WTC11 (cell line): ENCODE measurements around the gene ACYP1. TPM values are rescaled to one million over a fixed set of nuclear protein-coding genes. Genes with fewer than 3 reads are reported as not detected.

Experiments used
- ATAC-seq: fragments of 200-7000 bp; cut with Tn5 transposase; 2 replicates; pipeline ENCODE4 v1.10.0; 2021; ENCODE audit warnings: mild to moderate bottlenecking, moderate library complexity
- CTCF ChIA-PET: fragments of 300-600 bp; sonication (Branson Sonifier 250); formaldehyde crosslinking; loops from one replicate; lab custom pipeline; 2021; ENCODE audit warnings: antibody characterized with exemption; lab: Charles Lee
- POLR2A ChIA-PET: fragments of 350-600 bp; sonication (Branson Sonifier 250); formaldehyde crosslinking; loops from one replicate; lab custom pipeline; 2021; ENCODE audit warnings: antibody characterized with exemption; lab: Charles Lee
- DNase-seq: peaks from one replicate; pipeline ENCODE4 v3.0.0; 2021; ENCODE audit warnings: low spot score
- H3K27ac Mint-ChIP-seq: 2 replicates; pipeline ENCODE4 v1.8.0; 2021; ENCODE audit warnings: mixed read lengths
- H3K27me3 Mint-ChIP-seq: 2 replicates; pipeline ENCODE4 v1.8.0; 2021; ENCODE audit warnings: low read depth, mild to moderate bottlenecking, moderate library complexity, mixed read lengths
- H3K36me3 Mint-ChIP-seq: 2 replicates; pipeline ENCODE4 v1.8.0; 2021; ENCODE audit warnings: mixed read lengths
- H3K4me1 Mint-ChIP-seq: 2 replicates; pipeline ENCODE4 v1.8.0; 2022; ENCODE audit warnings: mixed read lengths
- H3K4me3 Mint-ChIP-seq: 2 replicates; pipeline ENCODE4 v1.8.0; 2021; ENCODE audit warnings: mild to moderate bottlenecking, moderate library complexity, mixed read lengths
- H3K9me3 Mint-ChIP-seq: 2 replicates; pipeline ENCODE4 v1.8.0; 2021; ENCODE audit warnings: mixed read lengths
- MXD4 ChIP-seq: fragments of 250-450 bp; sonication (Bioruptor Pico); IDR thresholded peaks from 2 replicates; pipeline ENCODE4 v1.8.0; 2021; ENCODE audit warnings: mild to moderate bottlenecking, moderate library complexity, borderline replicate concordance
- NR1H2 ChIP-seq: sonication (generic); formaldehyde crosslinking; IDR thresholded peaks from 2 replicates; pipeline ENCODE4 v1.9.0; 2021; ENCODE audit warnings: mild to moderate bottlenecking, moderate library complexity, missing genetic modification reagents
- NR2C2 ChIP-seq: sonication (generic); formaldehyde crosslinking; IDR thresholded peaks from 2 replicates; pipeline ENCODE4 v1.8.0; 2022; ENCODE audit warnings: mild to moderate bottlenecking, missing genetic modification reagents
- ZNF219 ChIP-seq: sonication (generic); formaldehyde crosslinking; IDR thresholded peaks from 2 replicates; pipeline ENCODE4 v1.8.0; 2023; ENCODE audit warnings: missing genetic modification reagents, mild to moderate bottlenecking, borderline replicate concordance
- ZNF232 ChIP-seq: sonication (generic); formaldehyde crosslinking; IDR thresholded peaks from 2 replicates; pipeline ENCODE4 v1.8.0; 2022; ENCODE audit warnings: mild to moderate bottlenecking, missing genetic modification reagents
- ZNF396 ChIP-seq: fragments of 250-450 bp; sonication (Bioruptor Pico); IDR thresholded peaks from 2 replicates; pipeline ENCODE4 v1.8.0; 2021; ENCODE audit warnings: mild to moderate bottlenecking, moderate library complexity, borderline replicate concordance
- ZNF416 ChIP-seq: fragments of 250-450 bp; sonication (Bioruptor Pico); IDR thresholded peaks from 2 replicates; pipeline ENCODE4 v1.9.0; 2021; ENCODE audit warnings: mild to moderate bottlenecking, inconsistent platforms
- total RNA-seq: library from RNA; stranded (reverse); gene quantifications from 3 replicates; pipeline ENCODE4 v1.2.3, GENCODE V29; 2021
- TF ChIP-seq, protein P1 (sequence below): fragments of 250-450 bp; sonication (Bioruptor Pico); IDR thresholded peaks from 2 replicates; pipeline ENCODE4 v1.9.0; 2021; ENCODE audit warnings: mild to moderate bottlenecking, borderline replicate concordance
- TF ChIP-seq, protein P2 (sequence below): sonication (generic); formaldehyde crosslinking; IDR thresholded peaks from 2 replicates; pipeline ENCODE4 v1.8.0; 2022; ENCODE audit warnings: mild to moderate bottlenecking, missing genetic modification reagents
- TF ChIP-seq, protein P3 (sequence below): fragments of 250-450 bp; sonication (Bioruptor Pico); IDR thresholded peaks from 2 replicates; pipeline ENCODE4 v1.9.0; 2021; ENCODE audit warnings: moderate library complexity, mild to moderate bottlenecking, inconsistent platforms, borderline replicate concordance
- TF ChIP-seq, protein P4 (sequence below): sonication (generic); formaldehyde crosslinking; IDR thresholded peaks from 2 replicates; pipeline ENCODE4 v1.8.1; 2023; ENCODE audit warnings: mild to moderate bottlenecking, missing genetic modification reagents, moderate library complexity
- TF ChIP-seq, protein P5 (sequence below): fragments of 200-600 bp; IDR thresholded peaks from 2 replicates; pipeline ENCODE4 v1.8.0; 2022; ENCODE audit warnings: antibody characterized with exemption
- TF ChIP-seq, protein P6 (sequence below): sonication (generic); formaldehyde crosslinking; IDR thresholded peaks from 2 replicates; pipeline ENCODE4 v1.8.1; 2022; ENCODE audit warnings: low read depth, missing genetic modification reagents, borderline replicate concordance
- TF ChIP-seq, protein P7 (sequence below): sonication (generic); formaldehyde crosslinking; IDR thresholded peaks from 2 replicates; pipeline ENCODE4 v1.8.0; 2022; ENCODE audit warnings: mild to moderate bottlenecking, missing genetic modification reagents
- TF ChIP-seq, protein P8 (sequence below): sonication (generic); formaldehyde crosslinking; IDR thresholded peaks from 2 replicates; pipeline ENCODE4 v1.8.1; 2023; ENCODE audit warnings: mild to moderate bottlenecking, moderate library complexity, missing genetic modification reagents

The ACYP1 gene
- total RNA-seq, 1 experiment from 2014 or later, result 26.6 TPM

DNA sequence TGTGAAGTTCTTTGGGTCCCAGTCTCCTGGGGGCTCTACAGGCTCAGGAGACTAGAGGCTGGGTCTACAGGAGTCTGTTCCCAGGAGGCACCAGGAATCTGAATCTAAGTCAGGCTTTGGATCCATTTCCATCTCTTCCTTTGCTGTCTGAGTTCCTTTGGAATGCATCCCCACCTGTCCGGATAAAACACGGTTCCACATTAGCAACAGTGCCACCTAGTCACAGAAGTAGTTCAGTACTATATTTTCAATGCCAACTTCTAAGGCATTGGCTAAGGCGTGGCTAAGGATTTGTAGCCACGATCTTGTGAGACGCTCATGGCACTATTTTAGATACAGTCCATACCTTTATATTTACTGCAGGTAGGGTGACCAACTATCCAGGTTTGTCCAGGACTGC, 20.7 kb upstream of the ACYP1 start (continued):
- TF ChIP-seq, protein P1, sequence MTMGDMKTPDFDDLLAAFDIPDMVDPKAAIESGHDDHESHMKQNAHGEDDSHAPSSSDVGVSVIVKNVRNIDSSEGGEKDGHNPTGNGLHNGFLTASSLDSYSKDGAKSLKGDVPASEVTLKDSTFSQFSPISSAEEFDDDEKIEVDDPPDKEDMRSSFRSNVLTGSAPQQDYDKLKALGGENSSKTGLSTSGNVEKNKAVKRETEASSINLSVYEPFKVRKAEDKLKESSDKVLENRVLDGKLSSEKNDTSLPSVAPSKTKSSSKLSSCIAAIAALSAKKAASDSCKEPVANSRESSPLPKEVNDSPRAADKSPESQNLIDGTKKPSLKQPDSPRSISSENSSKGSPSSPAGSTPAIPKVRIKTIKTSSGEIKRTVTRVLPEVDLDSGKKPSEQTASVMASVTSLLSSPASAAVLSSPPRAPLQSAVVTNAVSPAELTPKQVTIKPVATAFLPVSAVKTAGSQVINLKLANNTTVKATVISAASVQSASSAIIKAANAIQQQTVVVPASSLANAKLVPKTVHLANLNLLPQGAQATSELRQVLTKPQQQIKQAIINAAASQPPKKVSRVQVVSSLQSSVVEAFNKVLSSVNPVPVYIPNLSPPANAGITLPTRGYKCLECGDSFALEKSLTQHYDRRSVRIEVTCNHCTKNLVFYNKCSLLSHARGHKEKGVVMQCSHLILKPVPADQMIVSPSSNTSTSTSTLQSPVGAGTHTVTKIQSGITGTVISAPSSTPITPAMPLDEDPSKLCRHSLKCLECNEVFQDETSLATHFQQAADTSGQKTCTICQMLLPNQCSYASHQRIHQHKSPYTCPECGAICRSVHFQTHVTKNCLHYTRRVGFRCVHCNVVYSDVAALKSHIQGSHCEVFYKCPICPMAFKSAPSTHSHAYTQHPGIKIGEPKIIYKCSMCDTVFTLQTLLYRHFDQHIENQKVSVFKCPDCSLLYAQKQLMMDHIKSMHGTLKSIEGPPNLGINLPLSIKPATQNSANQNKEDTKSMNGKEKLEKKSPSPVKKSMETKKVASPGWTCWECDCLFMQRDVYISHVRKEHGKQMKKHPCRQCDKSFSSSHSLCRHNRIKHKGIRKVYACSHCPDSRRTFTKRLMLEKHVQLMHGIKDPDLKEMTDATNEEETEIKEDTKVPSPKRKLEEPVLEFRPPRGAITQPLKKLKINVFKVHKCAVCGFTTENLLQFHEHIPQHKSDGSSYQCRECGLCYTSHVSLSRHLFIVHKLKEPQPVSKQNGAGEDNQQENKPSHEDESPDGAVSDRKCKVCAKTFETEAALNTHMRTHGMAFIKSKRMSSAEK (CRISPR knock-in tag), result no peak
- TF ChIP-seq, all 79 proteins: peak for 0

DNA sequence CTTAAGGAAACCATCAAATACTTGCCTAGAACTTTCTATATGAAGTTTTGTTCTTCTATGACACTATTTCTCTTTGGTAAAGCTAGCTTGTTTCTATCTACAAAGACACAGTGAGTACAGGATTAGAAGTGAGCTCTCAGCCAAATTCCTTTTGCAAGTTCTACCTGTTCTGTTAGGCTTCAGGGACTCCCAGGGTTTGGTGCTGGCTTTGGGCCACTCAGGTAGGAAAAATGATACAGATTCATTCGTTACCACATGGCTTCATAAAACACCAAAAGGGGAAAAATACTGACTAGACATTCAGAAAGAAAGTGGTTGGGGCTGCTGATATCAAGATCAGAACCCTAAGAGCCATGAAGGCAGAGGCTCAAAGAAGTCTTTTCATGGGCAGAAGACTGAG, 19.4 kb upstream of the ACYP1 start:
- CTCF ChIA-PET, result no interaction called here
- Mint-ChIP-seq H3K36me3 (peaks cover 30% of the 10 kb centered on the region), H3K27ac (no peak overlapping the region), H3K4me3 (no peak overlapping the region)
- no peak for ATAC-seq
- TF ChIP-seq, protein P2, sequence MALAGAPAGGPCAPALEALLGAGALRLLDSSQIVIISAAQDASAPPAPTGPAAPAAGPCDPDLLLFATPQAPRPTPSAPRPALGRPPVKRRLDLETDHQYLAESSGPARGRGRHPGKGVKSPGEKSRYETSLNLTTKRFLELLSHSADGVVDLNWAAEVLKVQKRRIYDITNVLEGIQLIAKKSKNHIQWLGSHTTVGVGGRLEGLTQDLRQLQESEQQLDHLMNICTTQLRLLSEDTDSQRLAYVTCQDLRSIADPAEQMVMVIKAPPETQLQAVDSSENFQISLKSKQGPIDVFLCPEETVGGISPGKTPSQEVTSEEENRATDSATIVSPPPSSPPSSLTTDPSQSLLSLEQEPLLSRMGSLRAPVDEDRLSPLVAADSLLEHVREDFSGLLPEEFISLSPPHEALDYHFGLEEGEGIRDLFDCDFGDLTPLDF, result no peak
- TF ChIP-seq, protein P3, sequence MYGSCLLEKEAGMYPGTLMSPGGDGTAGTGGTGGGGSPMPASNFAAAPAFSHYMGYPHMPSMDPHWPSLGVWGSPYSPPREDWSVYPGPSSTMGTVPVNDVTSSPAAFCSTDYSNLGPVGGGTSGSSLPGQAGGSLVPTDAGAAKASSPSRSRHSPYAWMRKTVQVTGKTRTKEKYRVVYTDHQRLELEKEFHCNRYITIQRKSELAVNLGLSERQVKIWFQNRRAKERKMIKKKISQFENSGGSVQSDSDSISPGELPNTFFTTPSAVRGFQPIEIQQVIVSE (CRISPR knock-in tag), result no peak
- TF ChIP-seq NR2C2, result no peak
- TF ChIP-seq, all 79 proteins: peak for 0
- H3K9me3 Mint-ChIP-seq, result no peaks in the 10 kb centered on the region
- H3K27me3 Mint-ChIP-seq, result no peaks in the 10 kb centered on the region
- DNase-seq, result no peak
- no peaks in the 10 kb centered on the region for H3K4me1 Mint-ChIP-seq
- POLR2A ChIA-PET, result no interaction called here

DNA sequence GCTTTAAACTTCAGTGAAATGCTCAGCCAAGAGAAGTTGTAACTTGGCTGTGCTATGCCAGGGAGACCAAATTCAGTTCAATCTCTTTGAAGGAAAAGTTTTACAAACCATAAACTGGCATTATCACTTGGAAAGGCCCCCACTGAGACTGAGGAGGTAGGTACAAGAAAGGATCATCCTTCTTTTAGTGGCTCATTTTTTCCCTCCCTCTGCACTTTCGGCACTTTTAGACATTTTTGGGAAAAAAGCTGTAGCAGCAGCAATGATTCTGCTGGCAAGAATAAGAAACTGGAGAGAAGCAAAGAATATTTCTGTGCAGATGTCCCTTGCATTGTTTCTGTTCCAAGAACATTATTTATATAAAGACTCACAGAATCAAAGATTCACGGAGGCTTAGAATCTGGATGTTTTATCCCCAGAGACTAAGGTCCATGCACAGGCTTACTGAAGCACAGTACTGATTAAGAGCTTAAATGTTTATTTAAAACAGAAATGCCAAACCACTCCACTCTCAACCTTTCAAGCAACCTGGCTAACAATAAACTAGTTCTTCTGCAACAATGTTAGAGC, 17.9 kb upstream of the ACYP1 start:
- Mint-ChIP-seq H3K27ac (no peak overlapping the region), H3K4me1 (no peaks in the 10 kb centered on the region), H3K27me3 (no peaks in the 10 kb centered on the region), H3K4me3 (no peak overlapping the region), H3K36me3 (peaks cover 20% of the 10 kb centered on the region), H3K9me3 (no peaks in the 10 kb centered on the region)
- TF ChIP-seq, protein P4, sequence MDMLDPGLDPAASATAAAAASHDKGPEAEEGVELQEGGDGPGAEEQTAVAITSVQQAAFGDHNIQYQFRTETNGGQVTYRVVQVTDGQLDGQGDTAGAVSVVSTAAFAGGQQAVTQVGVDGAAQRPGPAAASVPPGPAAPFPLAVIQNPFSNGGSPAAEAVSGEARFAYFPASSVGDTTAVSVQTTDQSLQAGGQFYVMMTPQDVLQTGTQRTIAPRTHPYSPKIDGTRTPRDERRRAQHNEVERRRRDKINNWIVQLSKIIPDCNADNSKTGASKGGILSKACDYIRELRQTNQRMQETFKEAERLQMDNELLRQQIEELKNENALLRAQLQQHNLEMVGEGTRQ (CRISPR knock-in tag), result no peak
- TF ChIP-seq ZNF219 (CRISPR knock-in tag), result no peak
- TF ChIP-seq NR2C2, result no peak
- TF ChIP-seq ZNF416, result no peak
- no peak for TF ChIP-seq NR1H2
- TF ChIP-seq ZNF232, result no peak
- TF ChIP-seq ZNF396 (CRISPR knock-in tag), result no peak
- TF ChIP-seq, protein P5, sequence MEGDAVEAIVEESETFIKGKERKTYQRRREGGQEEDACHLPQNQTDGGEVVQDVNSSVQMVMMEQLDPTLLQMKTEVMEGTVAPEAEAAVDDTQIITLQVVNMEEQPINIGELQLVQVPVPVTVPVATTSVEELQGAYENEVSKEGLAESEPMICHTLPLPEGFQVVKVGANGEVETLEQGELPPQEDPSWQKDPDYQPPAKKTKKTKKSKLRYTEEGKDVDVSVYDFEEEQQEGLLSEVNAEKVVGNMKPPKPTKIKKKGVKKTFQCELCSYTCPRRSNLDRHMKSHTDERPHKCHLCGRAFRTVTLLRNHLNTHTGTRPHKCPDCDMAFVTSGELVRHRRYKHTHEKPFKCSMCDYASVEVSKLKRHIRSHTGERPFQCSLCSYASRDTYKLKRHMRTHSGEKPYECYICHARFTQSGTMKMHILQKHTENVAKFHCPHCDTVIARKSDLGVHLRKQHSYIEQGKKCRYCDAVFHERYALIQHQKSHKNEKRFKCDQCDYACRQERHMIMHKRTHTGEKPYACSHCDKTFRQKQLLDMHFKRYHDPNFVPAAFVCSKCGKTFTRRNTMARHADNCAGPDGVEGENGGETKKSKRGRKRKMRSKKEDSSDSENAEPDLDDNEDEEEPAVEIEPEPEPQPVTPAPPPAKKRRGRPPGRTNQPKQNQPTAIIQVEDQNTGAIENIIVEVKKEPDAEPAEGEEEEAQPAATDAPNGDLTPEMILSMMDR, result no peak
- TF ChIP-seq MXD4 (CRISPR knock-in tag), result no peak
- TF ChIP-seq, protein P6, sequence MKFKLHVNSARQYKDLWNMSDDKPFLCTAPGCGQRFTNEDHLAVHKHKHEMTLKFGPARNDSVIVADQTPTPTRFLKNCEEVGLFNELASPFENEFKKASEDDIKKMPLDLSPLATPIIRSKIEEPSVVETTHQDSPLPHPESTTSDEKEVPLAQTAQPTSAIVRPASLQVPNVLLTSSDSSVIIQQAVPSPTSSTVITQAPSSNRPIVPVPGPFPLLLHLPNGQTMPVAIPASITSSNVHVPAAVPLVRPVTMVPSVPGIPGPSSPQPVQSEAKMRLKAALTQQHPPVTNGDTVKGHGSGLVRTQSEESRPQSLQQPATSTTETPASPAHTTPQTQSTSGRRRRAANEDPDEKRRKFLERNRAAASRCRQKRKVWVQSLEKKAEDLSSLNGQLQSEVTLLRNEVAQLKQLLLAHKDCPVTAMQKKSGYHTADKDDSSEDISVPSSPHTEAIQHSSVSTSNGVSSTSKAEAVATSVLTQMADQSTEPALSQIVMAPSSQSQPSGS (CRISPR knock-in tag), result no peak
- TF ChIP-seq, protein P7, sequence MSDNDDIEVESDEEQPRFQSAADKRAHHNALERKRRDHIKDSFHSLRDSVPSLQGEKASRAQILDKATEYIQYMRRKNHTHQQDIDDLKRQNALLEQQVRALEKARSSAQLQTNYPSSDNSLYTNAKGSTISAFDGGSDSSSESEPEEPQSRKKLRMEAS (CRISPR knock-in tag), result no peak
- TF ChIP-seq, protein P8, sequence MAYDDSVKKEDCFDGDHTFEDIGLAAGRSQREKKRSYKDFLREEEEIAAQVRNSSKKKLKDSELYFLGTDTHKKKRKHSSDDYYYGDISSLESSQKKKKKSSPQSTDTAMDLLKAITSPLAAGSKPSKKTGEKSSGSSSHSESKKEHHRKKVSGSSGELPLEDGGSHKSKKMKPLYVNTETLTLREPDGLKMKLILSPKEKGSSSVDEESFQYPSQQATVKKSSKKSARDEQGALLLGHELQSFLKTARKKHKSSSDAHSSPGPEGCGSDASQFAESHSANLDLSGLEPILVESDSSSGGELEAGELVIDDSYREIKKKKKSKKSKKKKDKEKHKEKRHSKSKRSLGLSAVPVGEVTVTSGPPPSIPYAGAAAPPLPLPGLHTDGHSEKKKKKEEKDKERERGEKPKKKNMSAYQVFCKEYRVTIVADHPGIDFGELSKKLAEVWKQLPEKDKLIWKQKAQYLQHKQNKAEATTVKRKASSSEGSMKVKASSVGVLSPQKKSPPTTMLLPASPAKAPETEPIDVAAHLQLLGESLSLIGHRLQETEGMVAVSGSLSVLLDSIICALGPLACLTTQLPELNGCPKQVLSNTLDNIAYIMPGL (CRISPR knock-in tag), result no peak
- CTCF ChIA-PET, result interaction anchor here (0.6 kb wide), 1 partner anchor 312 kb away, joined by 4 read pairs; no protein-coding TSS in a partner anchor
- ATAC-seq (no peak), DNase-seq (no peak)
- POLR2A ChIA-PET, result no interaction called here
